Measurements from ENCODE around the gene RPH3AL.
"Not testable (repeated sequence)": the region's sequence is repeated elsewhere in the genome, so short reads cannot be mapped to it uniquely, and the experiment has no call there.

RPH3AL gene

GRCh38 chr17:320139-320538 is 32.5 kb downstream of the RPH3AL start:
- no peak for DNase-seq (ENCODE audit: low read depth in 2 of 3, low spot score in 1 of 3)

- DNase-seq (ENCODE audit: low read depth in 2 of 3, low spot score in 1 of 3), result no peak
Measured at GRCh38 chr17:319266-319665, 33.3 kb downstream of the RPH3AL start.

GRCh38 chr17:317070-317469 is 35.5 kb downstream of the RPH3AL start:
- not testable (repeated sequence) for DNase-seq (ENCODE audit: low read depth in 2 of 3, low spot score in 1 of 3)

- not testable (repeated sequence) for DNase-seq (ENCODE audit: low read depth in 2 of 3, low spot score in 1 of 3)
Measured at GRCh38 chr17:315399-315798, 37.2 kb downstream of the RPH3AL start.

GRCh38 chr17:314614-314944 is 38.0 kb downstream of the RPH3AL start:
- not testable (repeated sequence) for DNase-seq (ENCODE audit: low read depth in 2 of 3, low spot score in 1 of 3)

- DNase-seq (ENCODE audit: low read depth in 2 of 3, low spot score in 1 of 3), result no peak
Measured at GRCh38 chr17:313911-314613, 38.5 kb downstream of the RPH3AL start.

GRCh38 chr17:313231-313630 is 39.4 kb downstream of the RPH3AL start:
- DNase-seq (ENCODE audit: low read depth in 2 of 3, low spot score in 1 of 3), result no peak

- no peak for DNase-seq (ENCODE audit: low read depth in 2 of 3, low spot score in 1 of 3)
Measured at GRCh38 chr17:312476-313148, 40.0 kb downstream of the RPH3AL start.

- DNase-seq (ENCODE audit: low read depth in 2 of 3, low spot score in 1 of 3), result no peak
Measured at GRCh38 chr17:311119-311782, 41.4 kb downstream of the RPH3AL start.

GRCh38 chr17:310111-311010 is 42.2 kb downstream of the RPH3AL start:
- DNase-seq (ENCODE audit: low read depth in 2 of 3, low spot score in 1 of 3), result no peak

GRCh38 chr17:309361-309888 is 43.2 kb downstream of the RPH3AL start:
- DNase-seq (ENCODE audit: low read depth in 2 of 3, low spot score in 1 of 3), result no peak

- no peak for DNase-seq (ENCODE audit: low read depth in 2 of 3, low spot score in 1 of 3)
Measured at GRCh38 chr17:307741-308507, 44.7 kb downstream of the RPH3AL start.

- no peak for DNase-seq (ENCODE audit: low read depth in 2 of 3, low spot score in 1 of 3)
Measured at GRCh38 chr17:307295-307691, 45.3 kb downstream of the RPH3AL start.

- DNase-seq (ENCODE audit: low read depth in 2 of 3, low spot score in 1 of 3), result no peak
Measured at GRCh38 chr17:306536-307294, 45.9 kb downstream of the RPH3AL start.

GRCh38 chr17:306116-306515 is 46.5 kb downstream of the RPH3AL start:
- no peak for DNase-seq (ENCODE audit: low read depth in 2 of 3, low spot score in 1 of 3)

GRCh38 chr17:305090-305976 is 47.3 kb downstream of the RPH3AL start:
- no peak for DNase-seq (ENCODE audit: low read depth in 2 of 3, low spot score in 1 of 3)

- DNase-seq (ENCODE audit: low read depth in 2 of 3, low spot score in 1 of 3), result no peak
Measured at GRCh38 chr17:304461-304860, 48.1 kb downstream of the RPH3AL start.

- no peak for DNase-seq (ENCODE audit: low read depth in 2 of 3, low spot score in 1 of 3)
Measured at GRCh38 chr17:303168-303567, 49.4 kb downstream of the RPH3AL start.

GRCh38 chr17:302300-302698 is 50.3 kb downstream of the RPH3AL start:
- no peak for DNase-seq (ENCODE audit: low read depth in 2 of 3, low spot score in 1 of 3)

Measured in stimulated activated CD4-positive, alpha-beta T cell treated with anti-CD3 and anti-CD28 coated beads, Interleukin-12 subunit alpha, Interleukin-12 subunit beta, amount 100 ng/mL, for 48 hours (primary cell).